Nasal cavity respiratory epithelium epithelial cell of viscerocranial mucosa (primary cell): ENCODE results near the gene SLITRK1. TPM values are rescaled to one million over a fixed set of nuclear protein-coding genes. Genes with fewer than 3 reads are reported as not detected.

Source experiments
- total RNA-seq: library from RNA; depleted of rRNA; stranded (reverse); fragments of >200 nt; gene quantifications from 2 replicates; pipeline ENCODE4 v1.2.3, GENCODE V29; 2014

The SLITRK1 gene, protein sequence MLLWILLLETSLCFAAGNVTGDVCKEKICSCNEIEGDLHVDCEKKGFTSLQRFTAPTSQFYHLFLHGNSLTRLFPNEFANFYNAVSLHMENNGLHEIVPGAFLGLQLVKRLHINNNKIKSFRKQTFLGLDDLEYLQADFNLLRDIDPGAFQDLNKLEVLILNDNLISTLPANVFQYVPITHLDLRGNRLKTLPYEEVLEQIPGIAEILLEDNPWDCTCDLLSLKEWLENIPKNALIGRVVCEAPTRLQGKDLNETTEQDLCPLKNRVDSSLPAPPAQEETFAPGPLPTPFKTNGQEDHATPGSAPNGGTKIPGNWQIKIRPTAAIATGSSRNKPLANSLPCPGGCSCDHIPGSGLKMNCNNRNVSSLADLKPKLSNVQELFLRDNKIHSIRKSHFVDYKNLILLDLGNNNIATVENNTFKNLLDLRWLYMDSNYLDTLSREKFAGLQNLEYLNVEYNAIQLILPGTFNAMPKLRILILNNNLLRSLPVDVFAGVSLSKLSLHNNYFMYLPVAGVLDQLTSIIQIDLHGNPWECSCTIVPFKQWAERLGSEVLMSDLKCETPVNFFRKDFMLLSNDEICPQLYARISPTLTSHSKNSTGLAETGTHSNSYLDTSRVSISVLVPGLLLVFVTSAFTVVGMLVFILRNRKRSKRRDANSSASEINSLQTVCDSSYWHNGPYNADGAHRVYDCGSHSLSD
- total RNA-seq, result under 0.01 TPM in 1 of 2 replicates, not detected in the other

DNA sequence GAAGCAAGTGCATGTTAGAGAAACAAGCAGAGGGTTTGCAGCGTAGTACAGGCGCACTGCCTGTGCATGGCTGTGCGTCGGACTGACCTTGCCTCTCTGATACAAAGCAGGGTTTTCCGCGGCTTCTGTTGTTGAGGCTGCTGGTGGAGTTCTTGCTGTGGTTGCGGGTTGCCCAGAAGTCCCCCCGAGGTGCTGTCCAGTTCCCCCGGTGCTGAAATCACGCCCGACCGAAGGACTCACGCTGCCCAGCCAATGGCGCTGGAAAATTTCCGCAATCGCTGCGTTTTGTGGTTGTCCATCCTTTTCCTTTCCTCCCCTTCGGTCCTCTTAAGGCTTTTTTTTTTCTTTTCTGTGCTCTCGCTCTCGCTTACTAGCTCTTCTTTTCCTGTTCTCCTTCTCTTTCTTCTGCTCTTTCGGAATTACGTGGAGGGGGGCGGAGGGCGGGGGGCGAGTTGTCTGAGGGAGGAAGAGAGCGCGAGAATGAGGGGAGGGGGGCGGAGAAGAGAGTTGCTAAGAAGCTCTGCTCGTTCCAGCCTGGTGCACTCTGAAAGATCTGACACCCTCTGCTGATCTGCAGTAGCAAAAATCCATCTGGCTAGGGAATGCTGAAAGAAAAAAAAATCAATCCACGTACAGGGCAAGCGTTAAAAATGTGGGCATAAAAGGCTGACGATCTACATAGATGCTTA lies at the start of gene SLITRK1:
Gene SLITRK1, minus strand, starts transcription at position 558 of the 689 bp plus-strand sequence. CDS start 967 bp downstream, outside the sequence.

